Left colon (tissue), 2 donors: ENCODE data around the gene LRRC26. TPM values are rescaled to one million over a fixed set of nuclear protein-coding genes. Genes with fewer than 3 reads are reported as not detected.

Source experiments
- ATAC-seq: fragments of 200-7000 bp; cut with Tn5 transposase; one replicate; pipeline ENCODE4 v1.9.1; 2020; ENCODE audit warnings: mild to moderate bottlenecking, moderate library complexity
- DNase-seq, 2 donors: peaks; one replicate each; pipeline ENCODE4 v3.0.0-alpha.2; 2020
- intact Hi-C, 2 donors: fragments of 100-400 bp; cut with DNase I in 1 of 2; cut with micrococcal nuclease in 1 of 2; formaldehyde crosslinking; loops; one replicate each; pipeline versions ENCODE4 v1.11.2 to v1.14.0; 2022; cut with DNase I, micrococcal nuclease
- total RNA-seq, 2 donors: library from RNA; stranded (reverse); fragmentation: NEBNext Ultra II Directional; extraction: Animal tissue kit (Norgen Biotek cat#: 25700); gene quantifications; one replicate each; pipeline ENCODE4 v1.2.1, GENCODE V29; 2021
- donor health status: DM: no; HTN: no; CAD: no.
- donor health status: DM: yes; HTN: yes; CAD: no.

Gene LRRC26
- total RNA-seq, 2 donors from 2014 or later: 70.0 to 95.7 TPM

GRCh38 chr9:137188490-137189296 is 18.8 kb upstream of the LRRC26 start, which contains the start of the genes ANAPC2 and SSNA1:
TSS of gene ANAPC2 (minus strand) at chr9:137188560. CDS start at chr9:137188532, 28 bp downstream.
TSS of gene SSNA1 (plus strand) at chr9:137188676. CDS start at chr9:137188727, 51 bp downstream.
- DNase-seq: peak; percentile 91 to 95
- intact Hi-C loops: no loop called here
- peak; percentile 78 for ATAC-seq

- DNase-seq (no peak), ATAC-seq (peak; percentile 2)
- intact Hi-C loops: no loop called here
These were observed 18.2 kb upstream of the LRRC26 start for GRCh38 chr9:137188086-137188489.

DNA sequence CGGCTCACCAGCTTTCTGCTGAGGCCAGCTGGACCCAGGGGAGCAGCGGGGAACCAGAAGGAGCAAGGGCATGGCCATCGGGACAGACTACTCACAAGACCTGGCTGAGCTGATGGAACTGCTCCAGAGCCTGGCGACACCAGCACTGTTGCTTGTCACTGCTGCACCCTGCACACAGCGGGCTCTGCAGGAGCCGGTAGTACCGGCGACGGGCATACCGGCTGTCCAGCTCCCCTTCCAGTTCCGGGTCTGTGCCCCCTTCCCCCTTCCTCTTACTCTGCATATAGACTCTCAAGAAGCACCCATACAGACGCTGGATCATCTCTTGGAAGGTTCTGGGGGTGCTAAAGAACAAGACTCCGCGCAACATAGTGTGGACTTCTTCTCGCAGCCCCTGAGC is 17.5 kb upstream of the LRRC26 start:
- ATAC-seq: no peak
- no peak for DNase-seq
- intact Hi-C loops: no loop called here

DNA sequence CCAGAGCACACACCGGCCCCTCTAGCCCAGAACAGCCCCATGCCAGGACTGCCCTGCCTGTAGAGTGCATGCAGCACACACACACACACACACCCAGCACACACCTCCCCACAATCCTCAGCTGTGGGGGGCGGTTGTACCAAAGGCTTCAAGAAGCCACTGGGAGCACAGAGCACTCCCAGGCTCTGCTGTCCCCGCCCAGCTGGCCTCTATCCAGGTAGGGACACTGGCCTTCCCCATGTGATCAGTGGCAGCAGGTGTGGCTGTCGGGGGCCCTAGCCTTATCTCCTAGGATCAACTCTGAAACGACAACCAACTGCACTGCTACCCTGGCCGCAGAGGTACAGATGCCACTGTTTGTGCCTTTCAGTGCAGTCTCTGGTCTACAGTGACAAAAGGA is 16.5 kb upstream of the LRRC26 start:
- ATAC-seq (peak; percentile 12), DNase-seq (peak in 1 of 2 donors; percentile 77)
- intact Hi-C loops: no loop called here

DNA sequence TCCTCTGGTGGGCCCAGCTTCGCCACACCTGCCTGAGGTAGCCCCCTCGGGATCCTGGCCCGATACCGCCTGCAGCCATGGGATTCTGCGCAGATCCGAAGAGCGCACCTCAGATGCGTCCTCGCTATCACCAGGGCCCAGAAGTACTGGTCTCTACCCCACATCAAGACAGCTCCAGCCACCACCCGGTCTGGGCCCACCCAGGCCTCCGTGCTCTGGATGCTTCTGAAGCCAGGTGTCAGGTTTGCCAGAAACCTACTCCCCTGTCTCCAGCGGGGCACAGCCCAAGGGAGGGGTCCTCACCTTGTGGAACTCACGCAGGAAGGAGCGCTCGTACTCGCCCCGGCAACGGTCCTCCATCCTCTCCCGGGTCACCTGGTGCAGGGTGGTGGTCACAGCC is 16.1 kb upstream of the LRRC26 start:
- ATAC-seq: no peak
- intact Hi-C loops: no loop called here
- peak in 1 of 2 donors; percentile 5 for DNase-seq

GRCh38 chr9:137184881-137185660 is 15.2 kb upstream of the LRRC26 start:
- ATAC-seq (no peak), DNase-seq (peak in 1 of 2 donors; percentile 6)
- intact Hi-C loops: no loop called here

- no peak for ATAC-seq
- no peak for DNase-seq
- intact Hi-C loops: no loop called here
These were observed 14.2 kb upstream of the LRRC26 start for GRCh38 chr9:137183980-137184595.

DNA sequence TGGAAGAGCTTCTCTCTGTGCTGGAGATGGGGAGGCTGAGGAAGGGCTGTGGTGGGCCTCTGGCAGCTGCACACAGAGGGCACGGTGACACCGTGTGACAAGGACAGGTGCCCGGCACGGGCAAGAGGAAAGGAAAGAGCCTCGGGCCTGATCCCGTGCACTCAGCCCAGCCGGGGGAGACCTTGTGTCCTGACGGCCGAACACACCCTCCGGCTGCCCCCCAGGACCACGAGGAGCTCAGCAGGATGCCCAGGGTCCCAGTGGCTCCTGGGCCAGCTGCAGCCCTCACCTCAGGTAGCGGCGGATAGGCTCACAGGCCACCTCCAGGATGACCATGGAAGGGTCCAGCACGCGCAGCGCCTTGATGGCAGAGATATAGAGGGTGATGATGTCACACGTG is 13.0 kb upstream of the LRRC26 start:
- intact Hi-C loops: no loop called here
- no peak for DNase-seq
- no peak for ATAC-seq

- ATAC-seq (no peak), DNase-seq (no peak)
- intact Hi-C loops: no loop called here
These were observed 11.8 kb upstream of the LRRC26 start for GRCh38 chr9:137181680-137182079.

DNA sequence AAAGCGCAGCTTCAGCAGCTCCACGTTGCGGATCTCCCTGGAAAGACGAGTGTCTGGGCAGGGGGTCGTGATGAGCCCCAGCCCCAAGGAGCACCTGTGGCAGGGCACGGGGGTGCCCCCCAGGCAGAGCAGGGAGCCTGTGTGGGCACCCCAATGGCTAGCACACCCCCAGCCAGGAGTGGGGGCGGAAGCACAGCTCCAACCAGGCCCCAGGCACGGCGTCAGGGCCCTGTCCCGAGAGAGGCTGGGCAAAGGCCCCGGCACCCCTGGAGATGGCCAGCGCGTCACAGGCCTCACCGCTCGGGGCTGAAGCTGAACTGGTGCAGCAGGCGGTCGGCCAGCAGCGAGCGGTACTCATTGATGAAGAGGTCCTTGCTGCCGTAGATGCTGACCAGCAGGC is 10.6 kb upstream of the LRRC26 start:
- intact Hi-C loops: no loop called here
- no peak for DNase-seq
- ATAC-seq: no peak

GRCh38 chr9:137179761-137180160 is 9.9 kb upstream of the LRRC26 start:
- ATAC-seq: no peak
- no peak for DNase-seq
- intact Hi-C loops: loop anchor here in 1 of 2 donors (10.0 kb wide), 1 partner anchor 45 kb away; the partner anchor contains the start of genes CYSRT1, RNF208 and RNF224

GRCh38 chr9:137178939-137179630 is 9.2 kb upstream of the LRRC26 start:
- intact Hi-C loops: loop anchor here in 1 of 2 donors (10.0 kb wide), 1 partner anchor 46 kb away; the partner anchor contains the start of genes CYSRT1, RNF208 and RNF224
- DNase-seq (no peak), ATAC-seq (no peak)

GRCh38 chr9:137178201-137178938 is 8.5 kb upstream of the LRRC26 start:
- DNase-seq (no peak), ATAC-seq (no peak)
- intact Hi-C loops: loop anchor here in 1 of 2 donors (10.0 kb wide), 1 partner anchor 46 kb away; the partner anchor contains the start of genes CYSRT1, RNF208 and RNF224

DNA sequence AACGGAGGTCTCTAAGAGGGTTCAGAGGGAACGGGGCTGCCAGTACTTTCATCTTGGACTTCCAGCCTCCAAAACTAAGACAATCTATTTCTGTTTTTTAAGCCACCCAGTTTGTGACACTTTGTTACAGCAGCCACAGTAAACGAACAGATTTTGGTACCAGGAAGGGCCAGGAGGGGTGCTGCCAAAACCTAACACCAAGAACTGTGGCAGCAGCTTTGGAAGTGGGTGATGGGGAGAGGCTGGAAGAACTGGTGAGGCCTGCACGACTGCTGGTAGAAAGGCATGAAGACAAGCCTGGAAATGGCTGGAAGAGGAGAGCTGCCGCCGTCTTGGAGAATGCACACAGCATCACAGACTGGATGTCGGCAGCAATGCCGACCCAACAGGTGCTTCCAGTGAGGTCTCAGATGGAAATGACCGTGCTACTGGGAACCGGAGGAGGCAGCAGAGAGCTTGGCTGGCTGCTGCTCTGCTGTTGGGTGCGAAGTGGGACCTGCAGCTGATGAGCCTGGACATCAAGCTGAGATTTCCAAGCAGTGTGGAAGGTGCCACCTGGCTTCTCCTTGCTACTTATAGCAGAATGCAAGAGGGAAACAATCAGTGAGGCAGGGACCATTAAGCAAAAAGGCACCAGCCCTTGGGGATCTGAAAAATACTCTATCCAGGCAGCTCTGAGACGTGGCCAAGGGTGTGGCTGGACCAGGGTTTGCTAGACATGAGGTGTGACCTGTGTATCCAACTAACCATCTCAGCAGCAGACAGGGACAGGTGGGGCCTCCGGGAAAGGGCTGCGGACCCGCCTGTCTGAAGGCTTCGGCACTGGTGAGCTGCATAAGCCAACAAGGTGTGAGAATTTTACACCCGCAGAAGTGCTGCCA is 6.7 kb upstream of the LRRC26 start:
- intact Hi-C loops: loop anchor here in 1 of 2 donors (10.0 kb wide), 1 partner anchor 48 kb away; the partner anchor contains the start of genes CYSRT1, RNF208 and RNF224
- ATAC-seq (peak; percentile 71), DNase-seq (peak in 1 of 2 donors; percentile 55)

DNA sequence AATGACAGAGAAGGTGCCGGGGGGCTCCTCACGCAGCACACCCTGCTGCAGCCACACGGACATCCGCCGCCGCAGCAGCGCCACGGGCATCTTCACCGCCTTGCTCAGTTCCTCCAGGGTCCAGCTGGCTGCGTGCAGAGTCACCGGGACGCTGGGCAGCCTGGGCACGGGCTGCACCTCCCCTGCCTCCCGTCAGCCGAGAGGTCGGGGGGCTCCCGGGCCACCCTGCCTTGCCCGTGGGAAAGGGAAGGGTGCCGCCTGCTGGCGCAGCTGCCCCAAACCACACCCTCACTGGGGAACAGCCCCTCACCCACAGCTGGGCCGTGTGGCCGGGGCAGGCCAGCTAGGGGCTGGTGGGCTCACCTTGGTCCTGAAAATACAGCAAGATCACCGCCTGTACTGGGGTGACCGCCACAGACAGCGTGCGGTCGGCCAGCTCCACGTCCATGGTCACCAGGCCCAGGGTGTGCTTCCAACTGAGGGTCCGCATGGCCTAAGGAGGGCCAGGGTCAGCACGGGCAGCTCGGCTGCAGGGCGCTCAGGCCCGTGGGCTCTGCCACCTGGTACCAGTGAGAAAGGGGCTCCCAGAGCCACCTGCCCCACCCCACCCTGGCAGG is 5.6 kb upstream of the LRRC26 start:
- peak; percentile 35 for ATAC-seq
- DNase-seq: no peak
- intact Hi-C loops: loop anchor here in 1 of 2 donors (10.0 kb wide), 1 partner anchor 49 kb away; the partner anchor contains the start of genes CYSRT1, RNF208 and RNF224

DNA sequence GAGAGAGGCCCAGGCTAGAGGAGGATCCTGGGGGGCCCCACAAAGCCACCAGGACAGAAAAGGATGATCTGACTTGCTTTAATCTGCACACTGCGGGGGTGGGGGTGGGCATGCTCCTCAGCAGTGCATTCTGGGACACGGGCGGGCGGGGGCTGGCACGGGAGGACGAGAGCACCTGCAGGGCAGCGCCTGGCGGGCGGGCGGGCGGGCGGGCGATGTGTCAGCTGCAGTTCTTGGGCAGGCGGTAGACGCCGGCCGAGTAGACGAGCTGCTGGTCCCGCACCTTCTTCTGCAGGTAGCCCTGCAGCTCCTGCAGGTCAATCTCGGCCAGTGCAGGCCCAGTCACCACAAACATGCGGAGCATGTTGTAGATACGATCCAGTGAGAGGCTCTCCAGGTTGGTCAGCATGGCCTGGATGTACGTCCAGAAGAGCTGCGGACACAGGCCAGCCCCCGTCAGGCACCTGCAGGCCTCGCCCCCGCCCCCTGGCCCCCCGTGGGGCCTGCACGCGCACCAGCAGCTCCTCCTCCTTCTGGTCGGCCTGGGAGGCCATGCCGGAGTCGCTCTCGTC is 5.0 kb upstream of the LRRC26 start:
- intact Hi-C loops: loop anchor here in 1 of 2 donors (10.0 kb wide), 1 partner anchor 50 kb away; the partner anchor contains the start of genes CYSRT1, RNF208 and RNF224
- DNase-seq (no peak), ATAC-seq (peak; percentile 15)
